Measurements from ENCODE around the gene COLEC12. TPM values are rescaled to one million over a fixed set of nuclear protein-coding genes. Genes with fewer than 3 reads are reported as not detected.

COLEC12 gene
- total RNA-seq, 1 experiment from 2014 or later, result not detected

- Histone ChIP-seq H4K20me1 (ENCODE audit: insufficient read depth) (no peaks in the 10 kb centered on the region), H3K9me2 (ENCODE audit: insufficient read depth) (no peaks in the 10 kb centered on the region), H3K4me1 (ENCODE audit: control insufficient read depth in 1 of 2, insufficient read depth in 2 of 2, low read length in 2 of 2) (no peaks in the 10 kb centered on the region), H3K79me2 (ENCODE audit: insufficient read depth, low read length) (no peaks in the 10 kb centered on the region), H3K27me3 (ENCODE audit: insufficient read depth, low read length) (no peaks in the 10 kb centered on the region), H2AFZ (ENCODE audit: low read depth, low read length, poor library complexity, severe bottlenecking) (no peak overlapping the region), H3K27ac (ENCODE audit: low read depth, low read length) (no peak overlapping the region), H3K36me3 (ENCODE audit: control insufficient read depth in 1 of 2, insufficient read depth in 2 of 2, low read length in 2 of 2) (no peaks in the 10 kb centered on the region), H3K9ac (ENCODE audit: low read length) (no peak overlapping the region), H3K4me2 (ENCODE audit: low read length) (no peak overlapping the region), H3K4me3 (replicated peaks in 1 of 2; ENCODE audit: low read depth in 1 of 2, low read length in 2 of 2) (no peak overlapping the region), H3K9me3 (ENCODE audit: control insufficient read depth in 1 of 2, insufficient read depth in 1 of 2, low read depth in 1 of 2, low read length in 2 of 2) (no peaks in the 10 kb centered on the region)
- intact Hi-C loops (cut with micrococcal nuclease), result no loop called here
- ChIA-PET RAD21 (ENCODE audit: low non-redundant PET in 1 of 2, low total read pairs in 2 of 2, uncharacterized antibody in 2 of 2, unreplicated experiment in 2 of 2) (no interaction called here), POLR2A (no interaction called here), CTCF (no interaction called here)
- DNase-seq (ENCODE audit: low read depth, low spot score) (no peak), ATAC-seq (no peak)
- no TSS peak for BruUV-seq (replicated peaks)
- no peak for TF ChIP-seq RAD21 (IDR thresholded peaks at IDR 0.05; ENCODE audit: low read depth)
Observed at GRCh38 chr18:392928-393573, 107.5 kb downstream of the COLEC12 start.

- Histone ChIP-seq H3K4me1 (ENCODE audit: control insufficient read depth in 1 of 2, insufficient read depth in 2 of 2, low read length in 2 of 2) (no peaks in the 10 kb centered on the region), H3K9me3 (ENCODE audit: control insufficient read depth in 1 of 2, insufficient read depth in 1 of 2, low read depth in 1 of 2, low read length in 2 of 2) (no peaks in the 10 kb centered on the region), H3K27ac (ENCODE audit: low read depth, low read length) (no peak overlapping the region), H2AFZ (ENCODE audit: low read depth, low read length, poor library complexity, severe bottlenecking) (no peak overlapping the region), H3K9me2 (ENCODE audit: insufficient read depth) (no peaks in the 10 kb centered on the region), H4K20me1 (ENCODE audit: insufficient read depth) (no peaks in the 10 kb centered on the region), H3K27me3 (ENCODE audit: insufficient read depth, low read length) (no peaks in the 10 kb centered on the region), H3K79me2 (ENCODE audit: insufficient read depth, low read length) (no peaks in the 10 kb centered on the region), H3K4me2 (ENCODE audit: low read length) (no peak overlapping the region), H3K9ac (ENCODE audit: low read length) (no peak overlapping the region), H3K36me3 (ENCODE audit: control insufficient read depth in 1 of 2, insufficient read depth in 2 of 2, low read length in 2 of 2) (no peaks in the 10 kb centered on the region), H3K4me3 (replicated peaks in 1 of 2; ENCODE audit: low read depth in 1 of 2, low read length in 2 of 2) (no peak overlapping the region)
- POLR2A ChIA-PET, result no interaction called here
- intact Hi-C loops (cut with micrococcal nuclease), result no loop called here
- ATAC-seq (no peak), DNase-seq (ENCODE audit: low read depth, low spot score) (no peak)
- CTCF ChIA-PET, result no interaction called here
- RAD21 ChIA-PET (ENCODE audit: low non-redundant PET in 1 of 2, low total read pairs in 2 of 2, uncharacterized antibody in 2 of 2, unreplicated experiment in 2 of 2), result no interaction called here
- no TSS peak for BruUV-seq (replicated peaks)
- no peak for TF ChIP-seq RAD21 (IDR thresholded peaks at IDR 0.05; ENCODE audit: low read depth)
- TF ChIP-seq YY1 (IDR thresholded peaks at IDR 0.05; ENCODE audit: extremely low read depth, insufficient replicate concordance, low read depth, low read length), result no peak
- TF ChIP-seq ZNF274 (IDR thresholded peaks at IDR 0.05; ENCODE audit: low read depth, low read length), result no peak
- TF ChIP-seq MAX (IDR thresholded peaks at IDR 0.05), result no peak
- no peak for TF ChIP-seq CTCF (IDR thresholded peaks at IDR 0.05 in 2 of 3, conservative IDR thresholded peaks at IDR 0.05 in 1 of 3; ENCODE audit: borderline replicate concordance in 1 of 3, insufficient read depth in 1 of 3, low read depth in 2 of 3, low read length in 2 of 3)
- no peak for TF ChIP-seq SIN3A (IDR thresholded peaks at IDR 0.05; ENCODE audit: low read depth)
- no peak for TF ChIP-seq REST (IDR thresholded peaks at IDR 0.05; ENCODE audit: low read depth)
- no peak for TF ChIP-seq CBX3 (IDR thresholded peaks at IDR 0.05; ENCODE audit: low read depth)
- TF ChIP-seq POLR2A (IDR thresholded peaks at IDR 0.05; ENCODE audit: borderline replicate concordance, extremely low read depth, insufficient read depth, insufficient read length), result no peak
Observed at GRCh38 chr18:390741-391478, 109.6 kb downstream of the COLEC12 start.

Data from HCT116 (cell line).